DOHH2 (cell line): Measurements from ENCODE around the gene KATNAL2.
"Not testable (repeated sequence)": the region's sequence is repeated elsewhere in the genome, so short reads cannot be mapped to it uniquely, and the experiment has no call there.

Experiments used
- CTCF ChIP-seq: fragments of 200-600 bp; sonication (generic); IDR thresholded peaks from one replicate; pipeline ENCODE4 v1.5.1; 2014; ENCODE audit warnings: antibody characterized with exemption, mild to moderate bottlenecking, low read depth, low read length; ENCODE audit not compliant: poor library complexity, severe bottlenecking
- EZH2phosphoT487 ChIP-seq: fragments of 200-600 bp; sonication (generic); IDR thresholded peaks from 2 replicates; pipeline ENCODE4 v1.6.1; 2017; ENCODE audit warnings: borderline replicate concordance, mild to moderate bottlenecking, antibody characterized with exemption, low read length, moderate library complexity, mixed read lengths

GRCh38 chr18:47028738-47029137, 111.3 kb downstream of the KATNAL2 start:
- not testable (repeated sequence) for TF ChIP-seq CTCF, EZH2phosphoT487
